Stomach smooth muscle (tissue), 2 donors: ENCODE data around the gene SLC35F5.

Source experiments
- H3K27ac ChIP-seq: one replicate; pipeline ENCODE4 v1.7.0; 2013; ENCODE audit warnings: mild to moderate bottlenecking, low read length, inconsistent platforms
- H3K27me3 ChIP-seq, 2 donors: one replicate each; pipeline ENCODE4 v1.7.0; 2013; ENCODE audit warnings: low read length in 2 of 2; ENCODE audit not compliant: insufficient read depth in 2 of 2, control insufficient read depth in 1 of 2
- H3K36me3 ChIP-seq, 2 donors: one replicate each; pipeline ENCODE4 v1.7.0; 2013; ENCODE audit warnings: low read length in 2 of 2; ENCODE audit not compliant: control insufficient read depth in 2 of 2, insufficient read depth in 2 of 2
- H3K4me1 ChIP-seq: one replicate; pipeline ENCODE4 v1.7.0; 2013; ENCODE audit warnings: low read length; ENCODE audit not compliant: control insufficient read depth, insufficient read depth
- H3K4me3 ChIP-seq, 2 donors: one replicate each; pipeline ENCODE4 v1.7.0; 2013; ENCODE audit warnings: low read length in 2 of 2
- H3K9ac ChIP-seq, 2 donors: one replicate each; pipeline ENCODE4 v1.7.0; 2013; ENCODE audit warnings: low read length in 2 of 2, mild to moderate bottlenecking in 1 of 2
- H3K9me3 ChIP-seq, 2 donors: one replicate each; pipeline ENCODE4 v1.7.0; 2013; ENCODE audit warnings: low read length in 2 of 2; ENCODE audit not compliant: control insufficient read depth in 2 of 2
- donor health status: healthy.
- donor health status: Pancreatic carcinoma.

SLC35F5 gene

GRCh38 chr2:113756355-113757137 is at the start of gene SLC35F5:
SLC35F5 (minus strand) TSS chr2:113756642; CDS start chr2:113756409, 233 bp downstream.
- H3K27me3 ChIP-seq: no peaks in the 10 kb centered on the region
- H3K36me3 ChIP-seq: peaks cover 0 to 2% of the 10 kb centered on the region in 2 donors
- H3K27ac ChIP-seq: peak within 1 kb of the TSS; percentile 88
- peak within 1 kb of the TSS; percentile 91 to 93 for H3K4me3 ChIP-seq
- H3K9me3 ChIP-seq: no peaks in the 10 kb centered on the region
- peaks cover 12% of the 10 kb centered on the region for H3K4me1 ChIP-seq
- H3K9ac ChIP-seq: peak within 1 kb of the TSS; percentile 95 to 96

GRCh38 chr2:113799375-113799774 is 42.9 kb upstream of the SLC35F5 start:
- Histone ChIP-seq H3K27me3 (no peaks in the 10 kb centered on the region), H3K9ac (no peak overlapping the region), H3K9me3 (no peaks in the 10 kb centered on the region), H3K27ac (no peak overlapping the region), H3K4me3 (no peak overlapping the region), H3K36me3 (no peaks in the 10 kb centered on the region), H3K4me1 (no peaks in the 10 kb centered on the region)

GRCh38 chr2:113797237-113797636 is 40.8 kb upstream of the SLC35F5 start:
- Histone ChIP-seq H3K4me1 (no peaks in the 10 kb centered on the region), H3K9ac (no peak overlapping the region), H3K36me3 (no peaks in the 10 kb centered on the region), H3K9me3 (no peaks in the 10 kb centered on the region), H3K27me3 (no peaks in the 10 kb centered on the region), H3K4me3 (no peak overlapping the region), H3K27ac (no peak overlapping the region)

GRCh38 chr2:113796592-113797175 is 40.2 kb upstream of the SLC35F5 start:
- Histone ChIP-seq H3K4me1 (no peaks in the 10 kb centered on the region), H3K4me3 (no peak overlapping the region), H3K27me3 (no peaks in the 10 kb centered on the region), H3K36me3 (no peaks in the 10 kb centered on the region), H3K9me3 (no peaks in the 10 kb centered on the region), H3K9ac (no peak overlapping the region), H3K27ac (no peak overlapping the region)

GRCh38 chr2:113795405-113795920 is 39.0 kb upstream of the SLC35F5 start:
- Histone ChIP-seq H3K36me3 (no peaks in the 10 kb centered on the region), H3K27me3 (no peaks in the 10 kb centered on the region), H3K4me1 (no peaks in the 10 kb centered on the region), H3K9me3 (no peaks in the 10 kb centered on the region), H3K4me3 (no peak overlapping the region), H3K27ac (no peak overlapping the region), H3K9ac (no peak overlapping the region)

GRCh38 chr2:113791697-113792590 is 35.5 kb upstream of the SLC35F5 start:
- Histone ChIP-seq H3K4me3 (no peak overlapping the region), H3K27ac (no peak overlapping the region), H3K36me3 (no peaks in the 10 kb centered on the region), H3K27me3 (no peaks in the 10 kb centered on the region), H3K4me1 (no peaks in the 10 kb centered on the region), H3K9ac (no peak overlapping the region), H3K9me3 (no peaks in the 10 kb centered on the region)

GRCh38 chr2:113784823-113785744 is 28.6 kb upstream of the SLC35F5 start:
- no peaks in the 10 kb centered on the region for H3K9me3 ChIP-seq
- no peak overlapping the region for H3K9ac ChIP-seq
- H3K27me3 ChIP-seq: no peaks in the 10 kb centered on the region
- no peaks in the 10 kb centered on the region for H3K36me3 ChIP-seq
- no peak overlapping the region for H3K4me3 ChIP-seq
- H3K27ac ChIP-seq: no peak overlapping the region
- H3K4me1 ChIP-seq: no peaks in the 10 kb centered on the region

GRCh38 chr2:113780472-113780871 is 24.0 kb upstream of the SLC35F5 start:
- Histone ChIP-seq H3K9me3 (no peaks in the 10 kb centered on the region), H3K27ac (no peak overlapping the region), H3K4me3 (no peak overlapping the region), H3K4me1 (no peaks in the 10 kb centered on the region), H3K27me3 (peaks cover 0 to 2% of the 10 kb centered on the region in 2 donors), H3K9ac (no peak overlapping the region), H3K36me3 (no peaks in the 10 kb centered on the region)

GRCh38 chr2:113777371-113777770 is 20.9 kb upstream of the SLC35F5 start:
- no peaks in the 10 kb centered on the region for H3K4me1 ChIP-seq
- H3K36me3 ChIP-seq: no peaks in the 10 kb centered on the region
- no peak overlapping the region for H3K9ac ChIP-seq
- H3K27me3 ChIP-seq: peaks cover 0 to 2% of the 10 kb centered on the region in 2 donors
- no peak overlapping the region for H3K27ac ChIP-seq
- H3K9me3 ChIP-seq: no peaks in the 10 kb centered on the region
- no peak overlapping the region for H3K4me3 ChIP-seq

- no peaks in the 10 kb centered on the region for H3K4me1 ChIP-seq
- H3K4me3 ChIP-seq: no peak overlapping the region
- no peak overlapping the region for H3K9ac ChIP-seq
- H3K9me3 ChIP-seq: no peaks in the 10 kb centered on the region
- H3K27me3 ChIP-seq: peaks cover 0 to 2% of the 10 kb centered on the region in 2 donors
- H3K27ac ChIP-seq: no peak overlapping the region
- H3K36me3 ChIP-seq: no peaks in the 10 kb centered on the region
These were observed 20.5 kb upstream of the SLC35F5 start for GRCh38 chr2:113776949-113777348.
